MG63 (cell line): Measurements from ENCODE around the gene DBF4B. TPM values are rescaled to one million over a fixed set of nuclear protein-coding genes. Genes with fewer than 3 reads are reported as not detected.
A peak's percentile ranks its signal among the peaks of the same experiment; 100 is the strongest.

Experiments
- DNase-seq: peaks from one replicate; pipeline ENCODE4 v3.0.0-alpha.2; 2020
- H3K27me3 ChIP-seq: fragments of 250-450 bp; sonication (Bioruptor Pico); 2 replicates; pipeline ENCODE4 v1.5.1; 2020; ENCODE audit warnings: mild to moderate bottlenecking, moderate library complexity
- H3K36me3 ChIP-seq: fragments of 250-450 bp; sonication (Bioruptor Pico); 2 replicates; pipeline ENCODE4 v1.5.1; 2020; ENCODE audit warnings: mild to moderate bottlenecking, moderate library complexity
- H3K4me3 ChIP-seq: fragments of 250-450 bp; sonication (Bioruptor Pico); 2 replicates; pipeline ENCODE4 v1.5.1; 2020; ENCODE audit warnings: mild to moderate bottlenecking, moderate library complexity
- H3K9me3 ChIP-seq: fragments of 250-450 bp; sonication (Bioruptor Pico); 2 replicates; pipeline ENCODE4 v1.5.1; 2020; ENCODE audit warnings: mild to moderate bottlenecking, moderate library complexity
- total RNA-seq: library from RNA; depleted of rRNA; stranded (reverse); fragments of >200 nt; shearing (Covaris generic); gene quantifications from 2 replicates; pipeline ENCODE4 v1.2.3, GENCODE V29; 2014; ENCODE audit warnings: low replicate concordance

The DBF4B gene
- total RNA-seq, 1 experiment from 2014 or later = 11.1 TPM

DNA sequence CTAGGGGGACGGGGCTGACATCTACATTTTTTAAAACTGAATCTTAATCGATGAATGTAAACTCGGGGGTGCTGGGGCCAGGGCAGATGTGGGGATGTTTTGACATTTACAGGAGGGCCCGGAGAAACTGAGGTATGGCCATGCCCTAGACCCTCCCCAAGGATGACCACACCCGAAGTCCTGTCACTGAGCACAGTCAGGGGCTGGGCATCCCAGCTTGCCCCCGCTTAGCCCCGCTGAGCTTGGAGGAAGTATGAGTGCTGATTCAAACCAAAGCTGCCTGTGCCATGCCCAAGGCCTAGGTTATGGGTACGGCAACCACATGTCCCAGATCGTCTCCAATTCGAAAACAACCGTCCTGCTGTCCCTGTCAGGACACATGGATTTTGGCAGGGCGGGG lies 71.7 kb downstream of the DBF4B start:
- Histone ChIP-seq H3K9me3 (no peaks in the 10 kb centered on the region), H3K27me3 (no peaks in the 10 kb centered on the region), H3K36me3 (no peaks in the 10 kb centered on the region), H3K4me3 (no peak overlapping the region)
- no peak for DNase-seq

DNA sequence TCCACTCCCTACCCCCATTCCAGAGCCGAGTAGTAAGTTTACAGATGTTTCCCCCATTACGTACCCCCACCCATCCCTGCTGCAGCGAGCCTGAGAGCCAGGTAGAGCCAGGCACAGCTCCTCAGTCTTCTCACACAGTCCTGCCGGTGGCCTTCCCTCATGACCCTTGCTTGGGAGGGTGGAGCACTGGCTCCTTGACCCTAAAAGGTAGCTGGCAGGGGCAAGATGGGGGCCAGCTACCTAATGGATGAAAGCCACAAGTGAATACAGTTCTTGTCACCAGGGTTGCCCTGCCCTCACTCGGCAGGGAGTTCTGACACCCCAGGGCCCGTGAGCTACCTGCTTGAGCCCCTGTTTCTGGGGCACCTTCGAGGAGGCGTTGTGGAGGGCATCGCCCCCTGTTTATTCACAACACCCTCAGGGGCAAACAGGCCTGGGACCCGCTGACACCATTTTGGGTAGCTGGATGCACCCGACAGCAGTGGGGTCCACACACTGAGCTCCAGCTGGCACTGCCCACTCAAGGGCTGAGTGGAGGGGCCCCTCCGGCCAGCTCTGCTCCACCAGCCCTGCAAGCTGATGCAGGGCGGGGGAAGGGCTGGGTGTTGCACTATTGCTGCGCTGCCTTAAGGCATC lies 72.5 kb downstream of the DBF4B start:
- no peaks in the 10 kb centered on the region for H3K9me3 ChIP-seq
- no peak overlapping the region for H3K4me3 ChIP-seq
- DNase-seq = no peak
- no peaks in the 10 kb centered on the region for H3K36me3 ChIP-seq
- no peaks in the 10 kb centered on the region for H3K27me3 ChIP-seq

DNA sequence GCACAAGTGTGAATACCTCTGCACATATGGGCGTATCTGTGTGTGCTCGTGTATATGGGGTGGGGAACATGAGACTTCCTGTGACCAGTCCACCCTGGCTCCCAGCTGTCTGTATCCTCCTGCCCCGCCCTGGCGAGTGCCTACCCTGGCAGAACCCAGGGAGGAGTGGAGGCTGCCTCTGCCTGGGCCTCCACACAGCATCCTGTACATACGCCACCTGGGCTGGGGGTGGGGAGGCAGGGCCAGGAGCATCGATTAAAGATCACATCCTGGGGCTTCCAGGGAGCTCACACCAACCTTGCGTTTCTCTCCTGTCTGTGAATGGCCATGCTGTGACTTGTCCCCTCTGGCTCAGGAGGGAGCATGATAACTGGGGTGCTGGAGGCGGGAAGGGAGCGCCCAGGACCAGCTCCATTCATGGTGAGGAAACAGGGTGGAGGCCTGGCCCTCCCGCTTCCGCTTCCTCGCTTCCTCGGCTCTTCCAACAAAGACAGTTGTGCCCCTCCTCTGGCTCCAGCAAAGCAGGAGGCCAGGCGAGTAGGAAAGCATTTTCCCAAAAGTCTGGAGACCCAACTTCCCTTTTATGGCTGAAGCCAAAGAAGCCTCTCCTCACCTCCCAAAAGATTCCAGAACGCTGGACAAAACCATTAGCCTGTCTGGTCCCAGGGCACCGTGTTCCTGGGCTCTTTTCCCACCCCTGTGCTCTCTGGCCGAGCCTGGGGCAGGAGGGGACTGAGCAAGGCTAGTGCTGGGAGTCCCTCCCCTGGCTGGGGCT lies 73.3 kb downstream of the DBF4B start:
- Histone ChIP-seq H3K36me3 (no peaks in the 10 kb centered on the region), H3K4me3 (no peak overlapping the region), H3K27me3 (no peaks in the 10 kb centered on the region), H3K9me3 (no peaks in the 10 kb centered on the region)
- no peak for DNase-seq

DNA sequence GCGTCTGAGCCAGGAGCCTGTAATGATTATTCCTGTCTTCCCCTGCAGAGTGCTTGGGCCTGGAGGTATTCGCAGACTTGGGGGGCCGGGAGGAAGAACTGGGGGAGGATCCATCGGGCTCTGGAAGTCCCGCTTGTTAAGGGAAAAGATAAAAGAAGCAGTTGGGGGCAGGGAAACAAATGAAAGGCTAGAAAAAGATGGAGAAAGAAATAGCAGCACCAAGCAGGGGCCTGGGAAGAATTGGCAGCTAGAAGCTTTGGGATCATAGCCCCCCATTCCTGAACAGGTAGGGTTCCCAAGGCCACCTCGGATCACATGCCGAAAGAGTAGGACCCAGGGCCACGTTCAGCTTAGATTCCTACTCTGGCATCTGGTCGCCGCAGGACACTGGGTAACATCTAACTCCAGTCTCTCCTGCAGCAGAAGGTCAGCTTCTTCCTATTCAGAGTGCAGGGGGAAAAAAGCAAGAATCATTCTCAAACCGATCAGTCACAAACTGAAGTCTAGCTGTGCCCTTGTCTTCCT lies 73.9 kb downstream of the DBF4B start:
- Histone ChIP-seq H3K4me3 (no peak overlapping the region), H3K9me3 (no peaks in the 10 kb centered on the region), H3K36me3 (no peaks in the 10 kb centered on the region), H3K27me3 (no peaks in the 10 kb centered on the region)
- no peak for DNase-seq

DNA sequence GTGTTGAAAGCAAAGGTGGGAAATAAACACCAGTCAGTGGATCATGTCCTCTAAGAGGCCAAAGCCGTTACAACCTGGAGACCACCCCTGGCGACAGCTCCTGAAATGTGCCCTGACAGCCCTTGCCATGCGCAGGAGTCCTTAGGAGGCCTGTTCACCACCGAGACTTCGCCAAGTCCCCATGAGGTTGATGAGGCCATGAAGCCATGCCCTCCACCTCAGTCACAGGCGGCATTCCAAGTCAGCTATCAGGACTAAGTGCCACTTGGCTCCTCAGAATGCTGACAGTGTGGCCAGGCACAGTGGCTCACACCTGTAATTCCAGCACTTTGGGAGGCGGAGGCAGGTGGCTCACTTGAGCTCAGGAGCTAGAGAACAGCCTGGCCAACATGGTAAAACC lies 77.5 kb downstream of the DBF4B start:
- no peaks in the 10 kb centered on the region for H3K36me3 ChIP-seq
- no peak for DNase-seq
- no peaks in the 10 kb centered on the region for H3K27me3 ChIP-seq
- H3K9me3 ChIP-seq = no peaks in the 10 kb centered on the region
- H3K4me3 ChIP-seq = no peak overlapping the region

DNA sequence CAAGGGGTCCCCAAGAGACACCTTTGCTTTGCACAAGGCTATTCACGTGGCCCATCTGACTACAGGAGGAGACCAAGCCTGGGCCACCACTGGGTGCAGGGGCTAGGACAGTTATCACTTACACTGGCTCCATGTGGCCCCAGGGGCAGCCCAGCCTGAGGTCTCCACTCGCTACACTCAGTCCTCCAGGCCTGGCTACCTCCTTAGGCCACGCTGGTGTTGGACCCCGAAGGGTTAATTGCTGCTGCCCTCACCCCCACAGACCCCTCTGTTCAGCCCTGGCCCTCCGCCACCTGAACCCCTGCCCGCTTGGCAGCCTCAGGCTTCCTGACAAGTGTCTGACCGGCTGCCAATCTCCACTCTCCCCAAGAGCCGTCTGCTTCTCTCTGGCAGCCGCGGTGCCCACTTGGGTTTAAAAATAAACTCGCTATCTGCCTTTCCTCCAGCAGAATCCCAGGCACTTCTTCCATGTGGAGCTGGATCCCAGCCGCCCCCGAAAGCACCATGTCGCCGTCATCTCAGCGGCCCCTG lies 78.2 kb downstream of the DBF4B start:
- no peak overlapping the region for H3K4me3 ChIP-seq

DNA sequence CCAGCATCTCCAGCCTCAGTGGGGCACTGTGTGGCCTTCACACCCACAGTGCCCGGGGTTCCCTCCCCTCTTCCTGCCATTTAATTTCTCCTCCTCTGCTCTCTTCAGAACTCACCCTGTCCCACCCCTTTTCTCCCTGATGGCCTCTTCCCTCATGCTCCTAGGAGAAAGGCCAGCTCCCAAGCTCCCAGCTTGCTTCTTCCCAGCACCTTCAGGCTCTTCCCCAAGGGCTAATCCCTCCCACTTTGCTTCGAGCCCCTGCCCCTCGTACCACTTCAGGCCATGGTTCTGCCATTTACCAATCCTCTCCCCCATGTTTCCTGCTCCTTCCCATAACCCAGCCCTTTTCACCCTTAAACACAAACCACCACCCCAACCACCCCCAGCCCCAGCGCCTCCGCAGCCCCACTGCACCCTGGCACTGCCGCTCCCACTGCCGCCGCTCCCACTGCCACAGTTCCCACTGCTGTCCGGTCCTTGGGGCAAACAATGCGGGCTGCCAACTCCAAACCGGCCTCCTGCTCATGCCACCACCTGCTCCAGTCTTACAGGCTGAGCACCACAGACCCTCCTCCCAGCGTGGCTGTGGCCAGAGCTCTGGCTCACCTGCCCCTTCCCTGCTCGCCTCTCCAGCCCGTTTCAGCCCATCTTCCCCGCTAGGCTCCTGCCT lies 78.9 kb downstream of the DBF4B start:
- no peak for DNase-seq
- no peak overlapping the region for H3K4me3 ChIP-seq
- H3K9me3 ChIP-seq = no peaks in the 10 kb centered on the region
- no peaks in the 10 kb centered on the region for H3K36me3 ChIP-seq
- no peaks in the 10 kb centered on the region for H3K27me3 ChIP-seq

More for the DNA sequence above, 78.2 kb downstream of the DBF4B start:
- no peak for DNase-seq
- Histone ChIP-seq H3K36me3 (no peaks in the 10 kb centered on the region), H3K9me3 (no peaks in the 10 kb centered on the region), H3K27me3 (no peaks in the 10 kb centered on the region)

DNA sequence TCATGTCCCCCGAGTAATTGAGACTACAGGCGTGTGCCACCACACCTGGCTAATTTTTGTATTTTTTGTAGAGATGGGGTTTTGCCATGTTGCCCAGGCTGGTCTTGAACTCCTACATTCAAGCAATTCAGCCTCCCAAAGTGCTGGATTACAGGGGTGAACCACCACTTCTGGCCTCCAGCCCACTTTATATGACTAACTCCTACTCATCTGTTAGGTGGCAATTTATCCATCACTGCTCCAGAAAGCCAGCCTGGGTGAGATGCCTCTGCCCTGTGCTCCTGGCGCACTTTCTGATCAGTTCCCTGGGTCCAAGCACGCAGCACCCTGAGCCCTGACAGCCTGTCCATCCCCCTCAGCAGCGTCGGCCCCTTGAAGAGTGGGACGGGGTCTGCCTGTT lies 79.7 kb downstream of the DBF4B start:
- no peak for DNase-seq

DNA sequence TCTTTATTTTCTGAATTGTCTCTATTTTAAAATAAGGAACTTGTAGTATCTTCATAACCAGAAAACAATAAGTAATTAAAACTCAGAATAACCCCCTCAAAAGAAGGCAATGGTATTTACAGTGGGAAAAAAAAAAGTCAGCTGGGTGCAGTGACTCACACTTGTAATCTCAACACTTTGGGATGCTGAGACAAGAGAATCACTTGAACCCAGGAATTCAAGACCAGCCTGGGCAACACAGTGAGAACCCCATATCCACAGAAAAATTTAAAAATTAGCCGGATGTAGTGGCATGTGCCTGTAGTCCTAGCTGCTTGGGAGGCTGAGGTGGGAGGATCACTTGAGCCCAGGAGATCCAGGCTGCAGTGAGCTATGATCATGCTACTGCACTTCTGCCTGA lies 83.8 kb downstream of the DBF4B start:
- Histone ChIP-seq H3K9me3 (no peaks in the 10 kb centered on the region), H3K27me3 (no peaks in the 10 kb centered on the region), H3K4me3 (no peak overlapping the region), H3K36me3 (peaks cover 13% of the 10 kb centered on the region)
- no peak for DNase-seq

More for the DNA sequence above, 79.7 kb downstream of the DBF4B start:
- no peaks in the 10 kb centered on the region for H3K36me3 ChIP-seq
- H3K27me3 ChIP-seq = no peaks in the 10 kb centered on the region
- no peak overlapping the region for H3K4me3 ChIP-seq
- H3K9me3 ChIP-seq = no peaks in the 10 kb centered on the region

DNA sequence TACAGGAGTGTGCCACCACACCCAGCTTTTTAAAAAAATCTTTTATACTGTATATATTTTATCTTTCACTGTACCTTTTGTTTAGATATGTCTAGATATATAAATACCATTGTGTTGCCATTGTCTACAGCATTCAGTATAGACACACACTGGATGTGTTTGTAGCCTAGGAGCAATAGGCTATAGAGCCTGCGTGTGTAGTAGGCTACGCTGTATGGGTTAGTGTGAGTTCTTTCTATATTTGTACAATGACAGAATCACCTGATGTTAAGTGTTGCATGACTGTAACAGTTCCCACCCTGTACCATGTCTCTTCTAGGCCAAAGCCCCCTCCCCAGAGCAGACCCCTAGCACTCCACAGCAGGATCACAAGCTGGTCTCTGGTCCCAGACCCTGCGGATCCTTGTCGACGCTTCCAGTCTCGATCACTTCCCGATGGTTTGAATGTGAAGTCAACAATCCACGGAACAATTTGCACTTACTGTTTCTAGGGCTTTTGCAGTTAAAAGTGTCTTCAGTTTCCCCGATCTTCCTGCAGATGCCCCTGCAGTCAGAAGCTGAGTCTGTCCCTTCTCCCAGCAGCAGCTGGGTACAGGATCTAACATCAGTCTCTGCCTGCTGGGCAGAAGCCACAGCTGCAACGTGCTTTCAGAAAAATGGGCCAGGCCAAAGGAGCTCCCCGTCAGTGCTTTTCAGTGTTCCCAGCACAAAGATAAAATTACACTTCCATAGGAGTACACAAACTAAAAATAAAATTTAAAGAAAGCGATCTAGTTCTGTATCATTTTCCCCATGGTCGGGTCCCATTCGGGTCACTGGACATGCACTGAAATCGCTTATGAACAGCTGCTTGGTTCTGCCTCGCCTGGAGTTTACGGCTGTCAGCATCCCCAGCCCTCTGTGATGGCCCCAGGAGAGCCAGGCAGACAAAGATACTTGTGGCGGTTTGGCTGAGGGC lies 85.7 kb downstream of the DBF4B start:
- Histone ChIP-seq H3K9me3 (no peaks in the 10 kb centered on the region), H3K4me3 (no peak overlapping the region), H3K36me3 (peaks cover 29% of the 10 kb centered on the region), H3K27me3 (no peaks in the 10 kb centered on the region)
- DNase-seq = no peak

DNA sequence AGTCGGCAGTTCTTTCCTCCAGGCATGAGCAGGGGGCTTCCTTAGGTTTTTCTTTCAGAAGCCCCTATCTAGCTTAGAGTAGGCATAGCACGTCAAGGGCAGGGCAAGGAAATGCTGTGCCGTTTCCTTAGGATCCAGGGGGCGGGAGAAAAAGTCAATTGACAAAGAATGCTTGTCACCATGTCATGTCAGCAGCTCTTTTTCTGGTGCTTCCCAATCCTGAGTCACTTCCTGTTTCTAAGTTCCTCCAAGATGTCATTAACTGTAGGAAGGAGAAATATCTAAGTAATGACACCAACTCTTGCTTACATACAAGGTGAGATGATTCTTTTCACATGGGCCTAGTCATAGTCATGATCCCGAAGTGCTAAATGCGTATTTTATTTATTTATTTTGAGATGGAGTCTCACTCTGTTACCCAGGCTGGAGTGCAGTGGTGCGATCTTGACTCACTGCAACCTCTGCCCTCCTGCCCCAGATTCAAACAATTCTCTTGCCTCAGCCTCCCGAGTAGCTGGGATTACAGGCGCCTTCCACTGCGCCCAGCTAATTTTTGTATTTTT lies 86.5 kb downstream of the DBF4B start:
- DNase-seq = peak; percentile 79
- H3K9me3 ChIP-seq = no peaks in the 10 kb centered on the region
- peaks cover 34% of the 10 kb centered on the region for H3K36me3 ChIP-seq
- no peaks in the 10 kb centered on the region for H3K27me3 ChIP-seq
- H3K4me3 ChIP-seq = no peak overlapping the region

DNA sequence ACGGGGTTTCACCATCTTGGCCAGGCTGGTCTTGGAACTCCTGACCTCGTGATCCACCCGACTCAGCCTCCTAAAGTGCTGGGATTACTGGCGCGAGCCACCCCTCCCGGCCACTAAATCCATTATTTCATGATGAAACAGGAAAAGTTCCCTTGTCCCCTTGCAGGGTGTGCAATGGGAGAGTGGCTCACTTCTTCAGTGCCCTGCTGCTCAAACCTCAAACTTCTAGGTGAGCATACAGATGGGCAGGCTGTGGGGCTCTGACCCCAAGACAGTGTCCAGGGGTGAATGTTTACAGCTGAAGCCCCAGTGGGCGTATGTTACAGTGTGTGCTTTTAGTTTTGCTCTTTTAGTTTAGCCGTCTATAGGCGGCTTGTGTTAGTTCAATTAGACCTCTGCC lies 87.0 kb downstream of the DBF4B start:
- Histone ChIP-seq H3K4me3 (no peak overlapping the region), H3K36me3 (peaks cover 39% of the 10 kb centered on the region), H3K9me3 (no peaks in the 10 kb centered on the region), H3K27me3 (no peaks in the 10 kb centered on the region)
- no peak for DNase-seq

DNA sequence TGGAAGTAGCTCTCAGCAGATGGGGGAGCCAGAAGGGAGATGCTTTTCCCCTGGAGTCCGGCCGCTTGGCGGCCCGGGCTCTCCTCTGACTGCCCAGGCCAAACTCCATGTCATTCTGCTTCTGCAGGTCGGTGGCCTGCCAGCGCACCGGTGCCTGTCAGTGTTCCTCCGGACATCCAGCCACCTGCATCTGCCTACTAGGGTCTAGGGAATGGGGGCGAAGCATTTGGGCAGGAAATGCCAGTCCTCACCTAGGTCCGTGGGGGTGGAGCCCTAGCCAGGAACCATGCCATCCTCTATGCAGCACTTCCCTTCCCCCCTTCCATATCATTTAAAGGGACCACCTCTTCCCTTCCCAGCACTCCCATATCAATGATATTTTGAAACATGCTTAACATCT lies 87.5 kb downstream of the DBF4B start:
- Histone ChIP-seq H3K36me3 (peaks cover 42% of the 10 kb centered on the region), H3K4me3 (no peak overlapping the region), H3K27me3 (no peaks in the 10 kb centered on the region), H3K9me3 (no peaks in the 10 kb centered on the region)
- no peak for DNase-seq

DNA sequence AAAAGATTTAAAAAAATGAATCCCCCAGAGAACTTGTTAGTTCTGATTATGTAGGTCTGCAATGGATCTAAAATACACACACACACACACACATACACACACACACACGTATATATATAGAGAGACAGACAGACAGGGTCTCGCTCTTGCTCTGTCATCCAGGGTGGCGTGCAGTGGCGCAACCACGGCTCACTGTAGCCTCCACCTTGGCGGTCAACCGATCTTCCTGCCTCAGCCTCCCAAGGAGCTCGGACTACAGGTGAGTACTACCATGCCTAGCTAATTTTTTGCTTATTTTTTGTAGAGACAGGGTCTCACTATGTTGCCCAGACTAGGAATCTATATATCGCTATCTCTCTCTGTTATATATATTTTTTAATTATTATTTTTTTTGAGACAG lies 88.3 kb downstream of the DBF4B start:
- H3K36me3 ChIP-seq = peaks cover 48% of the 10 kb centered on the region
- H3K9me3 ChIP-seq = no peaks in the 10 kb centered on the region
- no peaks in the 10 kb centered on the region for H3K27me3 ChIP-seq
- DNase-seq = no peak
- H3K4me3 ChIP-seq = no peak overlapping the region

DNA sequence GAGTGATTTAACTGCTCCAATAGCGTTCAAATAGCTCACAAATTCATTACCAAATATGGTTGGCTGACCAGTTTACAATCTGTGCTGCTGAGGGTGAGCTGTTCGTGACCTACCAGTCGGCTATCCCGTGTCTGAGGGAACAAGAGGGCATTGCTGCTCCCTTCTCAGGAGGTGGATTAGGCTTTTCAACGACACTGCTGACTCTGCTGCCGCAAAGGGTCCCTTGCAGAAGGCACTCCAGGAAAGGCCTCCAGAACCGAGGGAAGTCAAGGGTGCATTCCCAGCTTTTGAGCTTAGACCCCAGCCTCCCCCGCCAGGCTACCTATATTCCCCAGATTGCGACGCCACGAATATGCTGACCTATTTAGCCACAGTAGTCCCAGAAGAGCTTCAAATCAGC lies 89.3 kb downstream of the DBF4B start:
- no peaks in the 10 kb centered on the region for H3K9me3 ChIP-seq
- no peaks in the 10 kb centered on the region for H3K27me3 ChIP-seq
- no peak overlapping the region for H3K4me3 ChIP-seq
- DNase-seq = no peak
- peaks cover 58% of the 10 kb centered on the region for H3K36me3 ChIP-seq

DNA sequence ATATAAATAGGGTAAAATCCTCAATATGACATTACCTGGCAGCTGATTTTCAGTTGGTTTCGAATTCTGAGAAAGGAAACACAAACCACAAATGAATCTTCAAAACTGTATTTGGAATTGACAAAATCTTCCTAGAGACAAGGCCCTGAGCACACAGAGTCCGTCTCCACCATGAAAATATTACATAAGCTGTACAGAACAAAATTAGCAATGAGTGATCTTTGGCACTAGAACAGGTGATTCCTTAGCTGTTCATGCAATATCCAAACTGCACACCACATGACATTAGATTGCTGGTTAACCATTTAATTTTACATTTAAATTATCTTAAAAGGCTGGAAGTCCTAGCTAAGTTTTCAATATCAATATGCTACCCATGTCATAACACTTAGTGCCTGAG lies 89.9 kb downstream of the DBF4B start:
- H3K27me3 ChIP-seq = no peaks in the 10 kb centered on the region

More for the DNA sequence above, 89.9 kb downstream of the DBF4B start:
- DNase-seq = no peak
- no peaks in the 10 kb centered on the region for H3K9me3 ChIP-seq
- H3K4me3 ChIP-seq = no peak overlapping the region
- H3K36me3 ChIP-seq = peaks cover 62% of the 10 kb centered on the region
